SK-N-SH (cell line): Measurements from ENCODE around the gene TAB2. TPM values are rescaled to one million over a fixed set of nuclear protein-coding genes. Genes with fewer than 3 reads are reported as not detected.

Experiments
- CTCF ChIA-PET: fragments of 300-600, 350-600 bp; formaldehyde crosslinking; extraction: SDS; loops from one replicate; lab custom pipeline; 2021; lab: Yijun Ruan, JAX
- POLR2A ChIA-PET: fragments of 350-600 bp; sonication (Branson Sonifier 250); formaldehyde crosslinking; extraction: SDS; loops from one replicate; lab custom pipeline; 2020; ENCODE audit warnings: antibody characterized with exemption, inconsistent platforms; lab: Yijun Ruan, JAX
- DNase-seq: peaks from one replicate; pipeline ENCODE4 v3.0.0; 2012
- H2AFZ ChIP-seq: fragments of 200-600 bp; sonication (generic); 2 replicates; pipeline ENCODE4 v1.8.1; 2016; ENCODE audit warnings: antibody characterized with exemption, mild to moderate bottlenecking, low read depth
- H3F3A ChIP-seq: fragments of 200-600 bp; sonication (generic); replicated peaks from 2 replicates; pipeline ENCODE3; 2016; ENCODE audit warnings: antibody characterized with exemption, mild to moderate bottlenecking; ENCODE audit not compliant: insufficient read depth
- H3K27ac ChIP-seq, 2 experiments: fragments of 200-500 bp in 1 of 2; fragments of 200-600 bp in 1 of 2; sonication (Bioruptor generic) in 1 of 2; sonication (generic), shearing (Covaris generic) in 1 of 2; 2 replicates each; pipeline versions ENCODE4 v1.5.1 to v1.6.1; 2014 to 2016; ENCODE audit warnings: low read depth in 2 of 2, inconsistent platforms in 1 of 2, low read length in 1 of 2, mild to moderate bottlenecking in 1 of 2, mixed read lengths in 1 of 2
- H3K27me3 ChIP-seq: fragments of 200-600 bp; sonication (generic), shearing (Covaris generic); 2 replicates; pipeline ENCODE4 v1.6.1; 2016; ENCODE audit warnings: mixed run types; ENCODE audit not compliant: insufficient read depth
- H3K36me3 ChIP-seq, 2 experiments: fragments of 200-500 bp in 1 of 2; fragments of 200-600 bp in 1 of 2; sonication (Bioruptor generic) in 1 of 2; sonication (generic) in 1 of 2; replicated peaks in 1 of 2; 2 replicates each; pipeline versions ENCODE3 to v1.5.1; 2014 to 2016; ENCODE audit warnings: low read length in 1 of 2, mild to moderate bottlenecking in 1 of 2; ENCODE audit not compliant: insufficient read depth in 2 of 2, control insufficient read depth in 1 of 2
- H3K4me1 ChIP-seq, 2 experiments: fragments of 200-500 bp in 1 of 2; fragments of 200-600 bp in 1 of 2; sonication (Bioruptor generic) in 1 of 2; sonication (generic), shearing (Covaris generic) in 1 of 2; 2 replicates each; pipeline versions ENCODE4 v1.5.1 to v1.6.1; 2014 to 2016; ENCODE audit warnings: low read depth in 1 of 2, low read length in 1 of 2, mixed run types in 1 of 2; ENCODE audit not compliant: insufficient read depth in 2 of 2, control insufficient read depth in 1 of 2
- H3K4me2 ChIP-seq: fragments of 200-600 bp; sonication (generic), shearing (Covaris generic); 2 replicates; pipeline ENCODE4 v1.6.1; 2017; ENCODE audit warnings: mixed run types
- H3K4me3 ChIP-seq, 2 experiments: fragments of 200-500 bp in 1 of 2; fragments of 200-600 bp in 1 of 2; sonication (Bioruptor generic) in 1 of 2; sonication (generic), shearing (Covaris generic) in 1 of 2; 2 replicates each; pipeline versions ENCODE4 v1.5.1 to v1.8.1; 2014 to 2016; ENCODE audit warnings: low read depth in 2 of 2, inconsistent platforms in 1 of 2, low read length in 1 of 2, mild to moderate bottlenecking in 1 of 2, mixed read lengths in 1 of 2, moderate library complexity in 1 of 2
- H3K79me2 ChIP-seq: fragments of 200-600 bp; sonication (generic); 2 replicates; pipeline ENCODE4 v1.8.1; 2017; ENCODE audit warnings: mild to moderate bottlenecking; ENCODE audit not compliant: insufficient read depth
- H3K9ac ChIP-seq: fragments of 200-600 bp; sonication (generic); 2 replicates; pipeline ENCODE4 v1.6.1; 2017; ENCODE audit warnings: mixed run types
- H3K9me2 ChIP-seq: fragments of 200-600 bp; sonication (generic); 2 replicates; pipeline ENCODE4 v1.6.1; 2017; ENCODE audit warnings: mixed run types
- H3K9me3 ChIP-seq: fragments of 200-600 bp; sonication (generic); 2 replicates; pipeline ENCODE4 v1.6.1; 2017; ENCODE audit warnings: mixed run types, mild to moderate bottlenecking, moderate library complexity
- H4K20me1 ChIP-seq: fragments of 200-600 bp; sonication (generic); 2 replicates; pipeline ENCODE4 v1.6.1; 2017; ENCODE audit warnings: mild to moderate bottlenecking, mixed run types; ENCODE audit not compliant: insufficient read depth
- CHD2 ChIP-seq: fragments of 150-350 bp; IDR thresholded peaks from 2 replicates; pipeline ENCODE4 v1.6.1; 2018; ENCODE audit warnings: low read length; ENCODE audit not compliant: partially characterized antibody
- CTCF ChIP-seq: fragments of 200-600 bp; sonication (generic); IDR thresholded peaks from 2 replicates; pipeline ENCODE4 v1.6.1; 2017; ENCODE audit warnings: antibody characterized with exemption, mild to moderate bottlenecking, moderate library complexity
- FOXJ3 ChIP-seq: sonication (generic); formaldehyde crosslinking; IDR thresholded peaks from 2 replicates; pipeline ENCODE4 v1.5.1; 2020; ENCODE audit warnings: mild to moderate bottlenecking, missing genetic modification reagents
- FOXM1 ChIP-seq: IDR thresholded peaks from 2 replicates; pipeline ENCODE4 v1.4.0; 2012; ENCODE audit warnings: low read depth, mild to moderate bottlenecking
- GABPA ChIP-seq: IDR thresholded peaks from 2 replicates; pipeline ENCODE4 v1.4.0; 2012; ENCODE audit warnings: low read depth, mild to moderate bottlenecking
- GATA2 ChIP-seq: sonication (generic); formaldehyde crosslinking; IDR thresholded peaks from 2 replicates; pipeline ENCODE4 v1.5.0; 2020; ENCODE audit warnings: mild to moderate bottlenecking, missing genetic modification reagents
- IRF3 ChIP-seq: fragments of 150-350 bp; IDR thresholded peaks from 2 replicates; pipeline ENCODE4 v1.6.1; 2016; ENCODE audit warnings: mild to moderate bottlenecking, low read depth, low read length
- NRF1 ChIP-seq: IDR thresholded peaks from 2 replicates; pipeline ENCODE4 v1.6.1; 2012; ENCODE audit warnings: low read depth, mild to moderate bottlenecking, low read length
- SIN3A ChIP-seq: IDR thresholded peaks from 2 replicates; pipeline ENCODE4 v1.6.1; 2012; ENCODE audit warnings: low read depth, mild to moderate bottlenecking, low read length, moderate library complexity, borderline replicate concordance
- SMC3 ChIP-seq: IDR thresholded peaks from 2 replicates; pipeline ENCODE4 v1.6.1; 2012; ENCODE audit warnings: low read depth, low read length, improper control_type of control experiment
- TAF1 ChIP-seq: IDR thresholded peaks from 2 replicates; pipeline ENCODE4 v1.6.1; 2012; ENCODE audit warnings: low read depth, mild to moderate bottlenecking, low read length, moderate library complexity, borderline replicate concordance
- TCF12 ChIP-seq: IDR thresholded peaks from 2 replicates; pipeline ENCODE4 v1.4.0; 2012
- TEAD4 ChIP-seq: IDR thresholded peaks from 2 replicates; pipeline ENCODE4 v1.4.0; 2012; ENCODE audit warnings: mild to moderate bottlenecking, borderline replicate concordance; ENCODE audit not compliant: insufficient read depth
- USF1 ChIP-seq: IDR thresholded peaks from 2 replicates; pipeline ENCODE4 v1.4.0; 2012; ENCODE audit warnings: low read depth, borderline replicate concordance
- USF2 ChIP-seq: fragments of 150-350 bp; IDR thresholded peaks from 2 replicates; pipeline ENCODE4 v1.6.1; 2017; ENCODE audit warnings: antibody characterized with exemption, low read length, low read depth, borderline replicate concordance
- ZBTB33 ChIP-seq: IDR thresholded peaks from 2 replicates; pipeline ENCODE4 v1.4.0; 2012; ENCODE audit warnings: low read depth, borderline replicate concordance
- WGBS: methylation state at CpG from one replicate; pipeline ENCODE4 v1.1.6; 2017; ENCODE audit warnings: low lambda C conversion rate; 5-methylcytosine and 5-hydroxymethylcytosine counted together
- polyA plus RNA-seq, 3 experiments: library from polyadenylated mRNA; depleted of rRNA; stranded (reverse); fragments of >200 nt; gene quantifications; 2 replicates each; pipeline ENCODE4 v1.2.3, GENCODE V29; 2012

The TAB2 gene
- polyA plus RNA-seq, 1 of the 3 experiments (the other 2 are of a cell fraction), result 24.4 TPM

GRCh38 chr6:149451376-149452036, 134.0 kb downstream of the TAB2 start:
- Histone ChIP-seq H3K27ac (no peak overlapping the region), H3K27me3 (no peaks in the 10 kb centered on the region), H3K79me2 (no peaks in the 10 kb centered on the region)
- TF ChIP-seq CTCF (no peak), USF1 (no peak), IRF3 (no peak), FOXM1 (no peak), SMC3 (no peak), CHD2 (no peak), FOXJ3 (CRISPR knock-in tag) (no peak), GATA2 (CRISPR knock-in tag) (no peak), TAF1 (no peak), ZBTB33 (no peak), USF2 (no peak), GABPA (no peak), SIN3A (no peak), TCF12 (no peak), NRF1 (no peak), TEAD4 (no peak)
- TF ChIP-seq, all 33 proteins: peak for 0
- Histone ChIP-seq H3K4me2 (no peak overlapping the region), H3K4me1 (peaks cover 3 to 19% of the 10 kb centered on the region in 2 experiments; a peak in 2 of 4 replicates), H4K20me1 (no peaks in the 10 kb centered on the region), H3F3A (peaks cover 6% of the 10 kb centered on the region), H3K9me2 (no peaks in the 10 kb centered on the region), H3K4me3 (peak overlapping the region in 1 of 2 experiments; percentile 31; a peak in 1 of 4 replicates), H3K9ac (no peak overlapping the region), H3K36me3 (no peaks in the 10 kb centered on the region), H3K9me3 (no peaks in the 10 kb centered on the region), H2AFZ (no peak overlapping the region)
- 91% methylated on average over 32 of the region's 47 CpGs for WGBS
- POLR2A ChIA-PET, result no interaction called here
- CTCF ChIA-PET, result no interaction called here
- no peak for DNase-seq
